H1 (cell line): ENCODE results near the gene ZBTB46. TPM values are rescaled to one million over a fixed set of nuclear protein-coding genes. Genes with fewer than 3 reads are reported as not detected.

Experiments used
- EP300 ChIP-seq, 2 experiments: IDR thresholded peaks; 1 replicate in 1 of 2; 2 replicates in 1 of 2; pipeline ENCODE4 v1.6.1; 2011 to 2012; ENCODE audit warnings: low read depth in 2 of 2, low read length in 2 of 2, mild to moderate bottlenecking in 2 of 2, borderline replicate concordance in 1 of 2, inconsistent platforms in 1 of 2, moderate library complexity in 1 of 2
- GABPA ChIP-seq: IDR thresholded peaks from 2 replicates; pipeline ENCODE4 v1.6.1; 2011; ENCODE audit warnings: mild to moderate bottlenecking, low read length, moderate library complexity, borderline replicate concordance; ENCODE audit not compliant: insufficient read depth
- HDAC2 ChIP-seq, 2 experiments: fragments of 300-600 bp in 1 of 2; sonication (generic) in 1 of 2; IDR thresholded peaks; 2 replicates each; pipeline ENCODE4 v1.6.1; 2011 to 2012; ENCODE audit warnings: low read depth in 2 of 2, low read length in 2 of 2, mild to moderate bottlenecking in 2 of 2, moderate library complexity in 2 of 2, borderline replicate concordance in 1 of 2, inconsistent platforms in 1 of 2
- MAX ChIP-seq: IDR thresholded peaks from 2 replicates; pipeline ENCODE4 v1.6.1; 2012; ENCODE audit warnings: inconsistent platforms
- RBBP5 ChIP-seq: IDR thresholded peaks from 2 replicates; pipeline ENCODE4 v1.7.1; 2012; ENCODE audit warnings: low read depth, mild to moderate bottlenecking, inconsistent platforms, low read length, moderate library complexity, borderline replicate concordance
- SP4 ChIP-seq: IDR thresholded peaks from 2 replicates; pipeline ENCODE4 v1.6.1; 2012; ENCODE audit warnings: low read length, inconsistent platforms
- TEAD4 ChIP-seq: IDR thresholded peaks from 2 replicates; pipeline ENCODE4 v1.6.1; 2012; ENCODE audit warnings: low read depth, low read length, inconsistent platforms, mixed read lengths
- polyA plus RNA-seq, 7 experiments: library from polyadenylated mRNA; depleted of rRNA in 3 of 7; stranded (reverse) in 5 of 7; unstranded in 2 of 7; fragments of >200 nt in 5 of 7; fragments of 200-250 nt in 2 of 7; gene quantifications; 1 replicate in 5 of 7; 2 replicates in 1 of 7; 4 replicates in 1 of 7; pipeline versions ENCODE4 v1.2.1 to v1.2.3, GENCODE V29; 2011 to 2013; ENCODE audit warnings: missing spikeins in 2 of 7, mixed read lengths in 2 of 7
- total RNA-seq: library from RNA; stranded (reverse); fragmentation: NEBNext Ultra II Directional; extraction: Animal tissue kit (Norgen Biotek cat#: 25700); gene quantifications from 2 replicates; pipeline ENCODE4 v1.2.1, GENCODE V29; 2021

ZBTB46 gene
- total and polyA plus RNA-seq, 2 of the 8 experiments (the other 6 are each of a cell fraction or from before 2014, with no cell fraction given), result 6.4 to 22.4 TPM

GRCh38 chr20:63850689-63851547 lies 19.9 kb upstream of the ZBTB46 start (continued):
- TF ChIP-seq RBBP5 (no peak), MAX (no peak), TEAD4 (no peak), HDAC2 (IDR thresholded peaks at IDR 0.05; ENCODE audit: borderline replicate concordance in 1 of 2, low read depth in 2 of 2, low read length in 2 of 2) (no peak), EP300 (IDR thresholded peaks at IDR 0.05; ENCODE audit: borderline replicate concordance in 1 of 2, low read depth in 2 of 2, low read length in 2 of 2) (no peak), GABPA (no peak), SP4 (no peak)
